BLaER1 treated with 17β-estradiol and CSF1 and Interleukin-3, amounts not matched to agents 10 nM and 100 nM (cell line): ENCODE results near the gene PHF1.

ENCODE experiments used
- H3K27ac ChIP-seq, 11 experiments: shearing (Covaris generic); formaldehyde crosslinking; 2 replicates each; pipeline ENCODE4 v1.8.1; 2022
- H3K27me3 ChIP-seq, 11 experiments: shearing (Covaris generic); formaldehyde crosslinking; 2 replicates each; pipeline ENCODE4 v1.8.1; 2022
- H3K36me3 ChIP-seq, 11 experiments: shearing (Covaris generic); formaldehyde crosslinking; 2 replicates each; pipeline ENCODE4 v1.8.1; 2022
- H3K4me1 ChIP-seq, 10 experiments: shearing (Covaris generic); formaldehyde crosslinking; 2 replicates each; pipeline ENCODE4 v1.8.1; 2022
- H3K4me2 ChIP-seq, 11 experiments: shearing (Covaris generic); formaldehyde crosslinking; 2 replicates each; pipeline ENCODE4 v1.8.1; 2022
- H3K4me3 ChIP-seq, 10 experiments: shearing (Covaris generic); formaldehyde crosslinking; 2 replicates each; pipeline ENCODE4 v1.8.1; 2022
- H3K9ac ChIP-seq, 11 experiments: shearing (Covaris generic); formaldehyde crosslinking; 2 replicates each; pipeline ENCODE4 v1.8.1; 2022
- H3K9me3 ChIP-seq, 11 experiments: shearing (Covaris generic); formaldehyde crosslinking; replicated peaks in 1 of 11; 2 replicates each; pipeline ENCODE4 v1.8.1; 2022
- H4K20me1 ChIP-seq, 11 experiments: shearing (Covaris generic); formaldehyde crosslinking; 2 replicates each; pipeline ENCODE4 v1.8.1; 2022
- Cebpa-rat ChIP-seq, 11 experiments: shearing (Covaris generic); IDR thresholded peaks; 2 replicates each; pipeline ENCODE4 v1.8.1; 2022

Gene PHF1

DNA sequence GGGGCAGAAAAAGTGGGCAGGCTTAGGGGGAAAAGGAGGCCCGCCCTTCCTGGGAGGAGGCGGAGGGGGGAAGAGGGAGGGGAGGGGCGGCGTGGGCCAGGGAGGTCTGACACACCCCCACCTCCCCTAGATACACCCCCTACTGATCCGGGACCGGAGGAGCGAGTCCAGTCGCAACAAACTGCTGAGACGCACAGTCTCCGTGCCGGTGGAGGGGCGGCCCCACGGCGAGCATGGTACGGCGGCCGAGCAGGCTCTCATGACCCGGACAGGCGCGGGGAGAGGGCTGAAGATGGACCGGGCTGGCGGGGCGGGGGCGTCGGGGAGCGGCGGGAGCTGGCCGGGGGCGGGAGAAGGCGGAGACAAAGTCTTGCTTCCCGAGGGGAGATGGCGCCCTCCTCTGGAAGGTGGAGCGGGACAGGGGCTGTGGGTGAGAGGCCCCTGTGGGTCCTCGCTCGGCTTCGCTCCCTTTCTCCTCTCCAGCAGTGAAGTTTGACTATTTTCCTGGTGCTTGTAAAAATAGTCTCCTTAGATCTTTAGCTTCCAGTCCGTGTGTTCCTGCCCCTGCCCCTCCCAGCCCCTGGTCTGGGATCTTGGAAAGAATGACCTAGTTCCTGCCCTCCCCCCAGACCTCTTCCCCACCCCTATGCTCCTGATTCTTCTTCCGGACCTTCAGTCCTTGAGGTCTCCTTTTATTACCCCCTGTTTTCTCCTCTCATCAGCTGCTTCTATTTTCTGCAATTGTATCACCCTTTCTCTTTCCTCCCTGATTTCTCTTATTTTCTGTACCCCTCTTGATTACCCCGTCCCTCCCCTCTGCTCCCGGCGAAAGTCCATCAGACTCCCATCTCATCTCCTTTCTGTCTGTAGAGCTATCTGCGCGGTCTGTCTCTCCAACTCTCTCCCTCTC lies 15.1 kb downstream of the PHF1 start:
- Histone ChIP-seq H3K27ac (peak overlapping the region; percentile 66 to 85 (median 76)), H3K9me3 (no peaks in the 10 kb centered on the region), H3K27me3 (peaks cover 0 to 15% (median 0%) of the 10 kb centered on the region in 11 experiments; a peak in 2 of 22 replicates), H3K4me1 (peaks cover 50 to 61% (median 57%) of the 10 kb centered on the region in 10 experiments), H4K20me1 (peaks cover 0 to 14% (median 0%) of the 10 kb centered on the region in 11 experiments; a peak in 4 of 22 replicates), H3K36me3 (no peaks in the 10 kb centered on the region), H3K4me2 (peak overlapping the region; percentile 87 to 100 (median 98)), H3K9ac (peak overlapping the region; percentile 73 to 86 (median 82)), H3K4me3 (peak overlapping the region; percentile 58 to 78 (median 68))
- TF ChIP-seq Cebpa-rat (IDR thresholded peaks at IDR 0.05), result no peak

DNA sequence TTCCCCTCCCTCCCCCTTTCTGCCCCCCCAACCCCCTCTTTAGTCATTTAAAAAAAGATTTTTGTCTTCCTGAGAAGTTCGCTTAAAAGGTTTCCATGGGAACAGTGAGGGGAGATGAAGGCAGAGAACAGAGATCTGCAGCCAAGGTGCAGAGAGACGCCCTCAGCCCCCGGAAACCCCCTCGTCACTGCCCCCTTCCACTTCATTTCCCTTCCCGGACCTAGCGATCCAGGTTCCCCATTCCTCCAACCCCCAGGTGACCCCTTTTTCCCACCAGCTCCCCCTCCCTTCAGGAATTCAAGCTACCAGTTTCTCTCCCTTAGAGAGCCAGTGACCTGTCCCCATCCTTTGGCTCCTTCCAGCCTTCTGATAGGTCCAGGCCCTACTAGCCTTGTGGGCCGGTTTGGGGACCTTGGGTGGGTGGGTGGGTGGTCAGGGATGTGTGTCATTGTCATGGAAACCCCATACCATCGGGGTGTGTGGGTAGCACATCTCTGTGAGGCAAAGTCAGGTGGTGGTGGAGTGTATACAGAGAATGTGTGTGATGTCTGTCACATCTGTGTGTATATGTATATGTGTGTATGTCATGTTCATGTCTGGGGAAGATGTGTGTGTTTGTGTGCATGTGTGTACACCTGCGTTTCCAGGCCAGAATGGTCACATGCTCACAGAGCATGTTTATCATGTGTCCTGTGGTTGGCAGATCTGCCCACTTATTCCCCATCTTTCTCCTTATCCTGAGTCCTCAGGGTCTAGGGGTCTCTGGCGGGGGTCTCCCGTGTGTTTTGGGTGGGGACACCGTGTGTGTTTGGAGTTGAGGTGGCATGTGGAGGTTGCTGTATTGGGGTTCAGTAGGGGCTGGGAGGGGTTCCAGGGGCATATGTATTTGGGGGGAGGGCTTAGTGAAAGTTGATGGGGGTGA lies 16.0 kb downstream of the PHF1 start:
- no peak for TF ChIP-seq Cebpa-rat (IDR thresholded peaks at IDR 0.05)
- Histone ChIP-seq H3K36me3 (no peaks in the 10 kb centered on the region), H3K27ac (peak overlapping the region in 7 of 11 experiments; percentile 54 to 85 (median 65); a peak in 8 of 22 replicates), H3K4me1 (peaks cover 59 to 68% (median 64%) of the 10 kb centered on the region in 10 experiments), H3K4me2 (peak overlapping the region; percentile 87 to 100 (median 98)), H4K20me1 (peaks cover 0 to 14% (median 0%) of the 10 kb centered on the region in 11 experiments; a peak in 4 of 22 replicates), H3K4me3 (peak overlapping the region; percentile 64 to 80 (median 72)), H3K27me3 (peaks cover 0 to 12% (median 0%) of the 10 kb centered on the region in 11 experiments; a peak in 1 of 22 replicates), H3K9ac (peak overlapping the region; percentile 66 to 86 (median 81); a peak in 21 of 22 replicates), H3K9me3 (no peaks in the 10 kb centered on the region)

DNA sequence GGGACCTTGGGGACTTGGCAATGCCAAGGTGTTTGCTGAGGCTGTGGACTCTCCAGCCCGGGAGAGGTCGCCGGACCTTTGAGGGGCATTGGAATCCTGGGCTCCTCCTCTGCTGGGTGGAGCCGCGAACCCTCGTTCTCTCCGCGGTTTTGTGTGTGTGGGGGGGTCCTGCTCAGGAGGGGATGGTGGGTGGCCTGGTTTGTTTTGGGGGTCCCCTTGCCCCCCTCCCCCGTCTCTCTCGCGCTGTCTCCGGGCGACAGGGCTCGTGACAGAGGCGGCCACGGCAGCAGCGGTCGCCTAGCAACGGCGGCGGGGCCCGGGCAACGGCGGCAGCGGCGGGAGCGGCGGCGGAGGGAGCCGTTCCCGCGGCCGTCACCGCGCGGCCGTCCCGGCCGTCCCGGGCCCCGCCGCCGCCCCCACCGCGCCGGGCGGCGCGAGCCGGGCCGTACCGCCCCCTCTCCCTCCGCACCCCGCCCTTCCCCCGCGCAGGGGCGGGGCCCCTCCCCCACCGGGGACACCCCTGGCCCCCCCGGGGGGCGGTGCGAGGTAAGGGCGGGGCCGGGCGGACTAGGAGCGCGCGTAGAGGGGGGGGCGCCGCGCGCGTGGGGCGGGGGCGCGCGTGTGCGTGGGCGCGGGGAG lies 16.9 kb downstream of the PHF1 start:
- Histone ChIP-seq H3K4me2 (peak overlapping the region; percentile 83 to 100 (median 98)), H4K20me1 (peaks cover 0 to 14% (median 0%) of the 10 kb centered on the region in 11 experiments; a peak in 4 of 22 replicates), H3K4me1 (peaks cover 68 to 76% (median 72%) of the 10 kb centered on the region in 10 experiments), H3K9ac (peak overlapping the region; percentile 66 to 82 (median 76)), H3K27me3 (peaks cover 0 to 4% (median 0%) of the 10 kb centered on the region in 11 experiments; a peak in 1 of 22 replicates), H3K9me3 (no peaks in the 10 kb centered on the region), H3K4me3 (peak overlapping the region; percentile 64 to 80 (median 72)), H3K27ac (peak overlapping the region; percentile 35 to 70 (median 54); a peak in 19 of 22 replicates), H3K36me3 (no peaks in the 10 kb centered on the region)
- TF ChIP-seq Cebpa-rat (IDR thresholded peaks at IDR 0.05), result no peak

DNA sequence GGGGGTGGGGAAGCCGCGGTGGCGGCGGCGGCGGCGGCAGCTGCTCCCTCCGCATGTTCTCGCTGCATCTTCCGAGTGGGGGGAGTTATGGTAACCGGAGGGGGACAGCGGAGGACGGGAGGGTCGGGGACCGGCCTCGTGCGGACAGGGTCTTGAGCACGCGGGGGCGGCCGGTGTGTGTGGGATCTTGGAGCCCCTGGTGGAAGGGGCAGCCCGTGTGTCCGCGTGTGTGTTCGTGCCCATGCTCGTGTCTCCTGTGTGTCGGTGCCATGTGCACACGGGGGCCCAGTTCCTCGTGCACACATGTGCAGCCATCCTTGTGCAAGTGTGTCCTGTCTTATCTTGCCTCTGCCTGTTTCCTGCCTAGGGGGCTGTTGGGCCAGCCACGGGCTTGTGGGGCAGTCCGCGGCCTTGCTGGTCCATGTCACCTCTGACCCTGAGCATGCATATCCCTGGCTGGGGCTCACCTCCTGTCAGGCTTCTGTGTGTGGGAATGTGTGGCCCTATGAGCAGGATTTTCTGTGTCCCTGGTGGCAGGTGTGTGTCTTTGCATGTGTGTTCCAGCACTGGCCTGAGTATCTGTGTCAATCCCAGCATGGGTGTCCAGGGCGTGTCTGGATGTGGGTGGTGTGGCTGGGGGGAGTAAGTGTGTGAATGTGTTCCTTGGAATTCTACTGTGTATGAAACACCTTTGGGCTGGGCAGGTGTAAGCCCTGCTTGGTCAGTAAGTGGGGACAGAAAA lies 17.6 kb downstream of the PHF1 start:
- peak overlapping the region in 9 of 11 experiments; percentile 54 to 70 (median 63); a peak in 15 of 22 replicates for H3K27ac ChIP-seq
- H3K9ac ChIP-seq, result peak overlapping the region; percentile 38 to 82 (median 73); a peak in 21 of 22 replicates

DNA sequence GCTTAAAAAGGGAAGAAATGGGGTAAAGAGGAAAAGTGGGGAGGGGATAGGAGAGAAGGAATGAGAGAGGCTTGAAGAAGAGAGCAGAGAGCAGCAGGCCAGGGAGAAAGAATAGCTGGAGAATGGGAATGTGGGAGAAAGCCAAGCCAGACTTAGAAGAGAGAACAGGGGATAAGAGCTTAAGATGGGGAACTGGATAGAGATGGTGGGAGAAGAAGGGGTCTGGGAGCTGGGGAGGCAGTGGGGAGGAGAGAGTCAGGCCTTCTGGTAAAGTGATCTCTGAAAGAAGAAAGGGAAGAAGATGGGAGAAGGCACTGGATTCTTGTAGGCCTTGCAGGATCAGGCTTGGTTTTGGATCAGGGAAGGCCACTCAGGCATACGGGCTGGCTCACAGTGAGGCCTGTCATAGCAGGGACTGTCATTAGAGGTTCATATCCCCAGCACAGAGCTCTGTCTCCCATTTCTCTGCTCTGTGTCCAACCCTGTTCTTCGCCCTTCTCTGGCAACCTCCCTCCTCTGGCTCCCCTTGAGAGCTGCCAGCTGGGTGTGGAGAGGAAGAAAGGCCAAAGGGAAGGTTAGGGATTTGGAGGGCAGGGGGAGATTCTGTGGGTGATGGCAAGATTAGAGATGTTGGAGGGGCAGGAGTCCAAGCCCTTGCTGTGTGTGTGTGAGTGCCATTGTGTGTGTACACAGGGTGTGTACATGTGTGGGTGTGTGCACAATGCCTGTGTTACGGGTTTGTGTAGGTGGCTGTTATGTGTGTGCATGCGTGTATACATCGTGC lies 18.3 kb downstream of the PHF1 start:
- H3K9me3 ChIP-seq, result no peaks in the 10 kb centered on the region
- H3K9ac ChIP-seq, result peak overlapping the region in 10 of 11 experiments; percentile 38 to 82 (median 70); a peak in 16 of 22 replicates
- H3K4me3 ChIP-seq, result peak overlapping the region in 9 of 10 experiments; percentile 64 to 80 (median 72); a peak in 17 of 20 replicates
- H3K4me1 ChIP-seq, result peaks cover 75 to 84% (median 78%) of the 10 kb centered on the region in 10 experiments
- peaks cover 0 to 2% (median 0%) of the 10 kb centered on the region in 11 experiments; a peak in 1 of 22 replicates for H3K36me3 ChIP-seq
- peaks cover 0 to 14% (median 0%) of the 10 kb centered on the region in 11 experiments; a peak in 4 of 22 replicates for H4K20me1 ChIP-seq
- TF ChIP-seq Cebpa-rat (IDR thresholded peaks at IDR 0.05), result no peak
- no peaks in the 10 kb centered on the region for H3K27me3 ChIP-seq
- H3K4me2 ChIP-seq, result peak overlapping the region; percentile 83 to 100 (median 98)
- peak overlapping the region in 6 of 11 experiments; percentile 6 to 70 (median 44); a peak in 9 of 22 replicates for H3K27ac ChIP-seq

More for the DNA sequence above, 17.6 kb downstream of the PHF1 start:
- TF ChIP-seq Cebpa-rat (IDR thresholded peaks at IDR 0.05), result no peak
- peak overlapping the region; percentile 64 to 80 (median 72) for H3K4me3 ChIP-seq
- no peaks in the 10 kb centered on the region for H3K36me3 ChIP-seq
- H3K4me2 ChIP-seq, result peak overlapping the region; percentile 83 to 100 (median 98)
- peaks cover 0 to 14% (median 0%) of the 10 kb centered on the region in 11 experiments; a peak in 4 of 22 replicates for H4K20me1 ChIP-seq
- H3K4me1 ChIP-seq, result peaks cover 75 to 83% (median 79%) of the 10 kb centered on the region in 10 experiments
- H3K27me3 ChIP-seq, result no peaks in the 10 kb centered on the region
- H3K9me3 ChIP-seq, result no peaks in the 10 kb centered on the region

GRCh38 chr6:33429750-33430052 lies 18.9 kb downstream of the PHF1 start:
- peaks cover 0 to 7% (median 3%) of the 10 kb centered on the region in 11 experiments; a peak in 8 of 22 replicates for H3K36me3 ChIP-seq
- no peaks in the 10 kb centered on the region for H3K27me3 ChIP-seq
- peak overlapping the region; percentile 83 to 100 (median 98) for H3K4me2 ChIP-seq
- H3K4me1 ChIP-seq, result peaks cover 75 to 84% (median 78%) of the 10 kb centered on the region in 10 experiments
- peaks cover 0 to 14% (median 0%) of the 10 kb centered on the region in 11 experiments; a peak in 4 of 22 replicates for H4K20me1 ChIP-seq
- H3K27ac ChIP-seq, result peak overlapping the region in 3 of 11 experiments; percentile 66 to 70 (median 69); a peak in 1 of 22 replicates
- H3K9ac ChIP-seq, result peak overlapping the region in 7 of 11 experiments; percentile 39 to 82 (median 74); a peak in 10 of 22 replicates
- no peak for TF ChIP-seq Cebpa-rat (IDR thresholded peaks at IDR 0.05)
- H3K4me3 ChIP-seq, result peak overlapping the region in 3 of 10 experiments; percentile 72 to 74 (median 73); a peak in 4 of 20 replicates
- H3K9me3 ChIP-seq, result no peaks in the 10 kb centered on the region
